CD14-positive monocyte (primary cell): ENCODE data around the gene HLA-A. TPM values are rescaled to one million over a fixed set of nuclear protein-coding genes. Genes with fewer than 3 reads are reported as not detected.
A peak's percentile ranks its signal among the peaks of the same experiment; 100 is the strongest.

Experiments used
- DNase-seq, 3 donors: peaks; one replicate each; pipeline ENCODE4 v3.0.0-alpha.2; 2011 to 2022
- H2AFZ ChIP-seq: 2 replicates; pipeline ENCODE4 v1.6.0; 2012; ENCODE audit warnings: mild to moderate bottlenecking, low read depth, low read length, inconsistent platforms; ENCODE audit not compliant: insufficient read depth, poor library complexity, severe bottlenecking
- H3K27ac ChIP-seq, 2 donors: 1 replicate in 1 of 2; 2 replicates in 1 of 2; pipeline ENCODE4 v1.5.1; 2012 to 2013; ENCODE audit warnings: low read length in 2 of 2, control low read depth in 1 of 2, inconsistent platforms in 1 of 2, low read depth in 1 of 2, mild to moderate bottlenecking in 1 of 2
- H3K27me3 ChIP-seq, 2 donors: one replicate each; pipeline versions ENCODE4 v1.6.0 to v1.6.1; 2011 to 2013; ENCODE audit warnings: low read length in 2 of 2; ENCODE audit not compliant: control insufficient read depth in 2 of 2, insufficient read depth in 2 of 2
- H3K36me3 ChIP-seq, 2 donors: replicated peaks in 1 of 2; 1 replicate in 1 of 2; 2 replicates in 1 of 2; pipeline versions ENCODE4 v1.5.1 to v1.6.1; 2012 to 2013; ENCODE audit warnings: low read length in 2 of 2, control low read depth in 1 of 2, inconsistent platforms in 1 of 2, mild to moderate bottlenecking in 1 of 2; ENCODE audit not compliant: insufficient read depth in 2 of 2, control insufficient read depth in 1 of 2
- H3K4me1 ChIP-seq, 2 donors: 1 replicate in 1 of 2; 2 replicates in 1 of 2; pipeline versions ENCODE4 v1.5.1 to v1.6.1; 2012 to 2013; ENCODE audit warnings: low read length in 2 of 2, control low read depth in 1 of 2, inconsistent platforms in 1 of 2, mild to moderate bottlenecking in 1 of 2, moderate library complexity in 1 of 2; ENCODE audit not compliant: insufficient read depth in 2 of 2, control insufficient read depth in 1 of 2
- H3K4me2 ChIP-seq: replicated peaks from 2 replicates; pipeline ENCODE3; 2012; ENCODE audit warnings: low read length, moderate library complexity, mild to moderate bottlenecking; ENCODE audit not compliant: poor library complexity, severe bottlenecking; ENCODE audit errors: extremely low read depth
- H3K4me3 ChIP-seq, 3 experiments: fragments of 200-600 bp in 1 of 3; sonication (generic) in 1 of 3; replicated peaks in 1 of 3; 1 replicate in 2 of 3; 2 replicates in 1 of 3; pipeline ENCODE4 v1.5.1; 2011 to 2013; ENCODE audit warnings: low read length in 3 of 3, mild to moderate bottlenecking in 3 of 3, control low read depth in 2 of 3, low read depth in 2 of 3, inconsistent platforms in 1 of 3, moderate library complexity in 1 of 3
- H3K79me2 ChIP-seq: 2 replicates; pipeline ENCODE4 v1.6.0; 2012; ENCODE audit warnings: mild to moderate bottlenecking, control low read depth, inconsistent platforms, low read length, moderate library complexity; ENCODE audit not compliant: insufficient read depth
- H3K9ac ChIP-seq: 2 replicates; pipeline ENCODE4 v1.6.0; 2017; ENCODE audit warnings: low read length, mild to moderate bottlenecking; ENCODE audit not compliant: insufficient read depth, poor library complexity, severe bottlenecking
- H3K9me3 ChIP-seq, 2 donors: replicated peaks in 1 of 2; 1 replicate in 1 of 2; 2 replicates in 1 of 2; pipeline versions ENCODE4 v1.5.1 to v1.6.1; 2012 to 2013; ENCODE audit warnings: low read length in 2 of 2, control low read depth in 1 of 2; ENCODE audit not compliant: control insufficient read depth in 1 of 2, insufficient read depth in 1 of 2
- H4K20me1 ChIP-seq: 2 replicates; pipeline ENCODE4 v1.6.0; 2012; ENCODE audit warnings: mild to moderate bottlenecking, low read length, control low read depth, moderate library complexity; ENCODE audit not compliant: insufficient read depth
- H3K27ac Mint-ChIP-seq, 7 donors: one replicate each; pipeline ENCODE4 v1.8.0; 2020; ENCODE audit warnings: mild to moderate bottlenecking in 7 of 7, mixed read lengths in 7 of 7, moderate library complexity in 6 of 7, inconsistent platforms in 2 of 7
- H3K27me3 Mint-ChIP-seq, 3 donors: one replicate each; pipeline ENCODE4 v1.8.0; 2021 to 2022; ENCODE audit warnings: low read depth in 3 of 3, mild to moderate bottlenecking in 3 of 3, mixed read lengths in 3 of 3, moderate library complexity in 3 of 3, inconsistent platforms in 1 of 3
- H3K36me3 Mint-ChIP-seq, 2 donors: one replicate each; pipeline ENCODE4 v1.8.0; 2020; ENCODE audit warnings: mixed read lengths in 2 of 2, inconsistent platforms in 1 of 2, mild to moderate bottlenecking in 1 of 2
- H3K4me1 Mint-ChIP-seq: one replicate; pipeline ENCODE4 v1.8.0; 2020; ENCODE audit warnings: mild to moderate bottlenecking, mixed read lengths
- H3K4me3 Mint-ChIP-seq, 2 donors: one replicate each; pipeline ENCODE4 v1.8.0; 2020; ENCODE audit warnings: mild to moderate bottlenecking in 2 of 2, mixed read lengths in 2 of 2, moderate library complexity in 1 of 2
- H3K9me3 Mint-ChIP-seq, 7 donors: one replicate each; pipeline ENCODE4 v1.8.0; 2020 to 2022; ENCODE audit warnings: mixed read lengths in 7 of 7, mild to moderate bottlenecking in 6 of 7, moderate library complexity in 6 of 7, inconsistent platforms in 2 of 7
- CTCF ChIP-seq: fragments of 200-600 bp; IDR thresholded peaks from one replicate; pipeline ENCODE4 v1.8.0; 2022; ENCODE audit warnings: antibody characterized with exemption, mild to moderate bottlenecking
- WGBS: methylation state at CpG from one replicate; pipeline ENCODE4 v1.1.5; 2013; ENCODE audit warnings: missing lambda C conversion rate; ENCODE audit not compliant: insufficient coverage; 5-methylcytosine and 5-hydroxymethylcytosine counted together
- intact Hi-C, 2 donors: fragments of 100-400 bp; cut with micrococcal nuclease; formaldehyde crosslinking; loops; one replicate each; pipeline versions ENCODE4 v1.15.0 to v1.15.1; 2023
- polyA plus RNA-seq, 3 donors: library from polyadenylated mRNA; depleted of rRNA in 1 of 3; unstranded in 2 of 3; stranded (reverse) in 1 of 3; fragments of 300-500 nt in 2 of 3; fragments of >200 nt in 1 of 3; fragmentation: Illumina TruSeq in 2 of 3; gene quantifications; 1 replicate in 2 of 3; 2 replicates in 1 of 3; pipeline ENCODE4 v1.2.3, GENCODE V29; 2012 to 2021

The HLA-A gene
- polyA plus RNA-seq, 3 donors: 1,518 to 2,788 (median 1,574) TPM

GRCh38 chr6:29925321-29925720 lies 17.0 kb upstream of the HLA-A start:
- peaks cover 5% of the 10 kb centered on the region for H3K79me2 ChIP-seq
- 71% methylated on average over 2 of the region's 6 CpGs for WGBS
- H3K27ac Mint-ChIP-seq: peak overlapping the region in 3 of 7 donors; percentile 96 to 97 (median 97)
- H3K9me3 ChIP-seq: no peaks in the 10 kb centered on the region
- peak overlapping the region; percentile 91 for H2AFZ ChIP-seq
- no peaks in the 10 kb centered on the region for H3K9me3 Mint-ChIP-seq
- peaks cover 35% of the 10 kb centered on the region for H3K4me1 Mint-ChIP-seq
- TF ChIP-seq CTCF: no peak
- H3K9ac ChIP-seq: no peak overlapping the region
- intact Hi-C loops: loop anchor here in 1 of 2 donors (10.0 kb wide), 2 partner anchors 49 to 139 kb away; partner anchors contain the start of genes POLR1H and PPP1R11
- no peaks in the 10 kb centered on the region for H3K27me3 ChIP-seq
- H3K4me3 ChIP-seq: peak overlapping the region in 1 of 3 experiments; percentile 79
- peak overlapping the region in 1 of 2 donors; percentile 94 for H3K27ac ChIP-seq
- H3K4me3 Mint-ChIP-seq: peak overlapping the region in 1 of 2 donors; percentile 89
- H3K36me3 ChIP-seq: no peaks in the 10 kb centered on the region
- H3K4me2 ChIP-seq: peak overlapping the region; percentile 89
- H3K36me3 Mint-ChIP-seq: peaks cover 4 to 6% of the 10 kb centered on the region in 2 donors
- H3K4me1 ChIP-seq: peaks cover 26 to 33% of the 10 kb centered on the region in 2 donors
- peak in 2 of 3 donors; percentile 56 to 64 for DNase-seq
- H4K20me1 ChIP-seq: no peaks in the 10 kb centered on the region
- H3K27me3 Mint-ChIP-seq: no peaks in the 10 kb centered on the region

- Histone ChIP-seq H3K27me3 (no peaks in the 10 kb centered on the region), H3K4me2 (peak overlapping the region; percentile 89), H2AFZ (peak overlapping the region; percentile 91), H3K4me1 (peaks cover 23 to 29% of the 10 kb centered on the region in 2 donors), H3K9me3 (no peaks in the 10 kb centered on the region), H4K20me1 (no peaks in the 10 kb centered on the region), H3K79me2 (peaks cover 5% of the 10 kb centered on the region), H3K9ac (peak overlapping the region; percentile 89), H3K36me3 (no peaks in the 10 kb centered on the region), H3K27ac (peak overlapping the region; percentile 94 to 99), H3K4me3 (peak overlapping the region; percentile 63 to 93 (median 79))
- Mint-ChIP-seq H3K36me3 (peaks cover 6 to 8% of the 10 kb centered on the region in 2 donors), H3K9me3 (no peaks in the 10 kb centered on the region), H3K4me1 (peaks cover 31% of the 10 kb centered on the region), H3K4me3 (peak overlapping the region in 1 of 2 donors; percentile 89), H3K27ac (peak overlapping the region in 6 of 7 donors; percentile 94 to 99 (median 96)), H3K27me3 (no peaks in the 10 kb centered on the region)
- WGBS: 63% methylated on average over 9 of the region's 24 CpGs
- DNase-seq: peak in 2 of 3 donors; percentile 30 to 39
- intact Hi-C loops: loop anchor here (2.0 to 10.0 kb wide), 3 partner anchors 15 to 139 kb away; partner anchors contain the start of genes POLR1H (in 1 of the 2) and PPP1R11 (in 1 of the 2)
- TF ChIP-seq CTCF: no peak
Observed at GRCh38 chr6:29925727-29926412, 16.5 kb upstream of the HLA-A start.
